Tibial nerve (tissue), 3 donors: ENCODE measurements around the gene EVC2.

Source experiments
- CTCF ChIP-seq, 5 experiments: fragments of 200-600 bp in 3 of 5; fragments of 450-650 bp in 2 of 5; sonication (generic) in 3 of 5; IDR thresholded peaks; one replicate each; pipeline ENCODE4 v1.5.1; 2016 to 2019; ENCODE audit warnings: antibody characterized with exemption in 5 of 5, mild to moderate bottlenecking in 3 of 5, moderate library complexity in 2 of 5
- POLR2A ChIP-seq, 2 donors: fragments of 450-650 bp; IDR thresholded peaks; one replicate each; pipeline ENCODE4 v1.6.1; 2017; ENCODE audit warnings: antibody characterized with exemption in 2 of 2, mild to moderate bottlenecking in 2 of 2, moderate library complexity in 2 of 2

GRCh38 chr4:5622596-5622995 lies 85.8 kb downstream of the EVC2 start:
- TF ChIP-seq CTCF (IDR thresholded peaks at IDR 0.05) (no peak), POLR2A (IDR thresholded peaks at IDR 0.05) (no peak)
